ENCODE data around the gene TMPRSS5.
"Not testable (repeated sequence)": the region's sequence is repeated elsewhere in the genome, so short reads cannot be mapped to it uniquely, and the experiment has no call there.

Gene TMPRSS5

DNA sequence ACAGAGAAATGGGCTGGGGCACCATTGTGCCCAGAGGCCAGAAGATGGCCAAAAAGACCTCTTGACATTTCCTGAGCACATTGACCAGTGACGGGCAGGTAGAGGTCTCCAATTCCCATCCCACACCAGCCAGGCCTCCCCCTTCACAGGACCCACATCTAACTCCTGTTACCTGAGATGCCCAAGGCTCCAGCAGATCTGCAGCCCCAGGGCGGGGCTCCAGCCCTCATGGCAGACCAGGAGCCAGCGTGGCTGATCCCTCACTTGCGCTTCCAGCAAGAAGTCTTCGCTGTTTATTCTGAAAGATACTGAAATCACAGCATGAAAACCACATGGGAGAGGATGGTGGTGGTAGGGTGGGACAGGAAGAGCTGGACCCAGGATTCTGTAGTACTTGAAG is 9.0 kb downstream of the TMPRSS5 start:
- no peak for DNase-seq

DNA sequence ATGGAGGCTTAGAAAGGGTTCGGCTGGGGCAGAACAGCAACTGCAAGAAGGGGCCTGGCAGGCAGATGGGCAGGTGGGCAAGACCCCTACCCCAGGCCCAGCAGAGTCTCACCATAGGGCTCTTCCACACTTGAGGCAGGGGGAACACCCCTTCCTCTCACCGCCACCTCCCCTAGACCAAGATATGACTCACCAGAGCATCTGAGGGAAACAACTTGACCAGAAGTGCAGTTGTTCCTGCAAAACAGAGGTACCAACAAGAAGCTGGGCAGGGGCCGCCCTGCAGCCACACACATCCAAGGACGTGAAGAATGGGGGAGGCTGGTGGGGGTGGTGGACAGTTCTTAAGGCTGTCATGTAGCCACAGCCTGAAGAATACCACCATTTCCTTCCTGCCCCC is 10.9 kb downstream of the TMPRSS5 start:
- DNase-seq, result no peak

DNA sequence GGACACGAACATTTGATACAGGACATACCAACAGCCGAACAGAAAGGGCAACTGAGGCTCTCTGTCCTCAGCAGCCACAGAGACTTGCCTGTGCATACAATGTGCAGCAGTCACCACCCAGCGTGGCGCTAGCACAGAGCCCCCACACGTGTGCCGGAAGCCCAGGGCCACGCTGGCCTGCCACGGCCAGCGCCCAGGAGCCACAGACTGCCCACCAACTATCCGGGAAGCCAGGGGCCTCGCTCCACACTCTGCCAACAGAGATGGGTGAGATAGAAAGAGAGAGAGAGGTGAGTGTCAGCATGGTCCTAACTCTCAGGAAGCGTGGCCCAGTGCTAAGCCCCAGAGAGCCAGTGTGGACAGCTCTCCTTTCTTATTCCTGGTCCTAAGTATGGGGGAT is 11.7 kb downstream of the TMPRSS5 start:
- no peak for DNase-seq

DNA sequence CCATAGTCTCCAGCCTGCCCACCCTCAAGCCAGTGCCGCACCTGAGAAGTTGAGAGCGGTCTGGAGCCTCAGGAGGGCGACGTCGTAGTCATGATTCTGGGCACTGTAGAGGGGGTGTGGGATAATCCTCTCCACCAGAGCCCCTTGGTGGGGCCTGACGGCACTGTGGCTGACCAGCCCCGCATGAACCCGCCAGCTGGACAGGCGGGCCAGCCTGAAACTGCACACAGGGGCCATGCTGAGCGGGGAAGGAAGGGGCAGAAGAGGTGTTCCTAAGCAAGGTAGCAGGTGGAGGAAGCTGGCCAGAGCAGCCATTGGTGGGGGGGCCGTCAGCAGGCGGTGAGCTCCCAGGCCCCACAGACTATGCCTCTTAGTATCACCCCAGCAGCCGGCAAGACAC is 13.1 kb downstream of the TMPRSS5 start:
- DNase-seq, result no peak

DNA sequence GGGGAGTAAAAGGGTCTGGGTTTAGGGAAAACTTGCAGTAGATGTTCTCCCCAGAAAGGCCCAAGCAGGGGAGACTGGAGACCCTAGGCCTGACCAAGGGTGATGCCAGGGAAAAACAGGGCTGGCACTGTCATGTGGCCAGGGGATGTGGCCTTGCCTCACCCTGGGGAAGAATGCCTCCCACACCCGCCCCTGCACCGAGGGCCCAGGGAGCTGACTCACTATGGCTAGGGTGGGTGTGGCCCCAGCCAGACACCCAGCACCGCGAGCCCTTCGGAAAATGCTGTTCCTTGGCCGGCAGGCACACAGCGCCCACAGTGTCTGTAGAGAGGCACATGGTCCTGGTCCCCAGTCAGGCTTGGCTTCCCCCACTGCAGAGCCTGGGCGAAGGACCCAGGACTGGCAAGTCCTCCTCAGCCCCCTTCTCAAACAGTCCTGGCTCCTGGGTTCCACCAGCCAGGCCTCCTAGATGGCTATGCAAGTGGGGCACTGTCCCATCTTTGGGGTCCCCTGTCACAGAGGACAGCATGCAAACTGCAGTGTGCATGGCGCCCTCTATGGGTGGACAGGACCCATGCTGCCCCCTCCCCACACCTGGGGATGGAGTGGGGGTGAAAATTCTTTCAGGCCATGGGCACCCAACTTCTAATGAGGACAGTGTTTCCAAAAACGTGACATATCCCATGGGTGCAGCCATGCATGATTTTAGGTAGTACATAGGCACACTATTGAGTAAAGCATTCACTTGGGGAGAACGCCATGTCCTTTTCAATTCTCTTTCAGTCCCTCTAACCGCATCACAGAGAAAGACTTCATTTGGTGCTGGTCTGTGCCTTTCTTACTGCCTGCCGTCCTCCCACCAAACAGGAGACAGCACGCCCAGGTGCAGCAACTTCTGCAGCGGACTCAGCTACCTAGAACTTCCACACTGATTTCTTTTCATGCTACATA is 15.2 kb downstream of the TMPRSS5 start:
- no peak for DNase-seq

DNA sequence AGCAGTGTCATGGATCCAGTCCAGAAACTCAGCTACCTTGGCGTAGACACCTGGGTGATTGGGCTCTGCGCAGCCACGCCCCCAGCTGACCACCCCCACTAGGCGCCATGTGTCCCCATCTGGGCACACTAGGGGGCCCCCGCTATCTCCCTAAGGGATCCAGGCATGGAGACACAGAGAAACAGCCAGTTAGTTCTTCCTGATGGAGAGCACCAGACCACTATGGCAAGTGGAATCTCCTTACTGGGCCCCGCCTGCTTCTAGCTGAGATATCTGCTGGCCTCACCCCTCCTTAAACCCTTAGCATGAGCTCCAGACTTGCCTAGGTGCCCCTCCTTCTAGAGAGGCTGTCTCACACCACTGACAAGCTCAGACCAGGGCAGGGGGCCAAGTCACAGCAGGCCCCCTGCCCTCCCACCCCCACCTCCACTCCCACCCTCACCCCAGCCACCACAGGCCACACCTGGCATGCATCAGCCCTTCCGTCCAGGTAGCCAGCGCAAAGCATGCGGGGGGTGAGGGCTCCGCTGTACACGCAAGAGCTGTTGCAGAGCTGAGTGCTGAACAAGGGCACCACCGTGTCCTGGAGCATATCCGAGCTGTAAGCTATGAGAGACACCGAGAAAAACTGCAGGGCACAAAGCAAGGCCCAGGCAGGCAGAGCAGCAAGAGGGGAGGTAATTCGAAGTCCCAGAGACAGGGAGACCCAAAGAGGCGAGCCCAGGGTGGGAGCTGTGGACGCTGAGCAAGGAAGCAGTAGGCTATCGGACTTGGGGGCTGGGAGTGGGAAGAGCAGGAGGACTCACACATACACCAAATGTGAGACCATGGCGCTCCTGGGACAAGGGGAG is 16.1 kb downstream of the TMPRSS5 start:
- no peak for DNase-seq

DNA sequence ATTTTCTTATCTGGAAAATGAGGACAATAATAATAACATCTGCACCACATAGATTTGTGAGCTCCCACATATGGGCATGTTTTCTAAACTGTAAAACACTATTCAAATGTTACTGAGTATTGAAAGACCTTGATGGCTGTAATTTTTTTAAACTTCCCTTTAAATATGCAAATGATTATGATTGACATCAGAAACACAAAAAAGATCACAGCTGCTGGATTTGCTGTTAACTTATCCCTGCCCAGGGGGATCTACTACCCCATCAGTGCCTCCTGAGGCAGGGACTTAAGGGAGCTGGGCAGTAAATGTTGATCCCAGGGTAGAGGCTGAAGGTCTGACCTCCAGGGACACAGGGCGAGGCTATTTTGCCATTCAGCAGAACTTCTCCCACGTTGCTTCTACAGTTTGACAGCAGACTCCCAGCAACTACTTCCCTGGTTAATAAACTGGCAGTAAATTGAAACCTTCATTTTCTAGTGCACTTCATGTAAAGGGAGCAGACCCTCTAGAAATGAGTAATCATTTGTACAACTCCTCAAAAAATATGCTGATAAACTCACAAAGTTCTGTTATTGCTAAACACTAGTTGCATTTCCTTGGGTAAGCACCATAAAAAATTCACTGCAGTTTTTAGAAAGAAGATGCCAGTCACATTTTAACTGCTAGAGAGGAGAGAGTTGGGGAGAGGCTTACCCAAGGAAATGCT is 20.3 kb downstream of the TMPRSS5 start:
- no peak for DNase-seq

DNA sequence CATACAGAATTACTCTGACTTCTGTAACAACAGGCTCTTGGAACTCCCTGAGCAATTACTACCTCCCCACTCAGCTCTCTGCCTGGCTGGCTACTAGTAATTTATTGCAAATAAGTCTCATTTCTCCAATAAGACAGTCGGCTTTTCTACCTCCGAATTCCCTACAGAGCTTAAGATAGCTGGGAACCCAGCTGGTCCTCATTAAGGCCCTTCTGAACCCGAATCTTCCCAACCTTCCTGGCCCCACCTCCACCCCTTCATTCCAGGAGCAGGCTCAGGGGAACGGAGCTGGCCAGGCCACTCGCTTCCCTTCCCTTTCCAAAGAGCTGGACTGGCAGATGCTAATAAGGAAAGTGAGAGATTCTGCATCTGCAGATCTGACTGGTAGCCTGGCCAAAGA is 21.6 kb downstream of the TMPRSS5 start:
- no peak for DNase-seq

DNA sequence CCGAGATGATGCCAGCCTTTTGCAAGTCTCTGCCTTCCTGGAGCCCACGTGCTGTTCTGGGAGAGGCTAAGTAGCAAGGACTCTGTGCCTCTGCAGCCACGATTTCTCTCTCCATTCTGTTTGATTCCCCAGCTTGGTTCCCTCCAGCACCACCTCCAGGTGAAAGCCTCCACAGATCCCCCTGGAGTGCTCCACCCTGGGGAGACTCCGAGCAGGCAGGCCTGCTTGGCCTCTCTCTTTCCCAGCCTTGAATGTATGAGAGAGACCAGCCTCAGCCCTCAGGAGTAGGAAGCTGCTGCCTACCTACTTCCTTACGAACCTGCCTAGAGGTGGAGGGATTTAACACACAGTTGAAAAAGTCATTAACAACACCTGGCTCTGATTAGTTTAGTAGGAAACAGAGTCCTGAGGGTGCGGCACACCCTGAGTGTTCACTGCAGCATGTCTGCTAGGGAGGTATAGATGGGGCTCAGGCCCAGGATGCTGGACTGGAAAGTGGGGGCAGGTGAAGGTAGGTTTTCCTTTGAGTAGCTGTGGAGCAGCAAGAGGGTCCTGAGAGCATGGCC is 22.5 kb downstream of the TMPRSS5 start:
- no peak for DNase-seq

DNA sequence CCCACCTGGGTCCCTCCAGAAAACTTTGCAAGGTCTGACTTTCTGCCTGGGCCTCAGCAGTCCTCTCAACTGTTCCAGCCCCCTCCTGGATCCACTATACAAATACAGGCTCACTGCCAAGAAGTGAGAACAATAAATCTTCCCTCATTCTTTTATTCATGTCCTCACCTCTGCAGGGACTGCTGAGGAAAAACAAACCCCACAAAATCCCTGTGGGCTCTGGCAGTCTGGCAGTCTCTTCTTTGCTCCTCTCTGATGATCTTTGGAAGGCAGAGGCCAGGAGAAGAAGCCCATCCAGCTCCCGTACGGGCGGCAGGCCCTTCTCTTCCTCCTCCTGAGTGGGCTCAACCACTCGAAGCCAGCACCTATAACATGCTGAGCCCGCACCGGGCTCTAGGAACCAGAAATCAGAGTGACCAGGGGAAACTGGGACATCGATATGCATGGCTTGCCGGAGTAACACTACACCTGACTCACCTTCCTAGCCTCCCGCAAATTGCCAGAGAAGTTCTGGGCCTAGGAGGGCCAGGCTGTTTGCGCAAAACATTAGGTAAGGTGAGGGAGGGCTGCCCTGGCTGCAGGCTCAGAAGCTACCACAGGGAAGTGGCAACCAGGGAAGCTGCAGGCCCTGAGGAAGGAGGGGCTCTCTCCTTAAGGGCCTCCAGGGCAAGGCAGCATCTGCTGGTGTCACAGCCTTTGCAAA is 24.2 kb downstream of the TMPRSS5 start:
- no peak for DNase-seq

DNA sequence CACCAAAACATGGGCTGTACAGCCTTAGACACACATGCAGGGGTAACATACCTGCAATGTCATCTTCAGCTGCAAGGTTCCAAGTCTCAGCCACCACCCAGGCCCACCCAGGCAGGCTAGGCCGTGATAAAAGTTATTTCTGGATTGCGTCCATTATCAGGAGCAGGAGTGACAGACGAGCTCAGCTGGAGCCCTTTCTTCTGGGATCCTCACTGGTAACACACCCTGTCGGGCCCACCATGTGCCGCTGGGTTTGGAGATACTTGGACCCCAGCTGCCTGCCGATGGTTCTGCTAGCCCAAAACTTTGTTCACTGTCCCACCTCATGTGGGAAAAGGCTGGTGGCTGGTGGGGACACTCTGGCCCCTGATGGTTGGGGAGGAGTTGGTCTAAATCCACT is 24.8 kb downstream of the TMPRSS5 start:
- no peak for DNase-seq

DNA sequence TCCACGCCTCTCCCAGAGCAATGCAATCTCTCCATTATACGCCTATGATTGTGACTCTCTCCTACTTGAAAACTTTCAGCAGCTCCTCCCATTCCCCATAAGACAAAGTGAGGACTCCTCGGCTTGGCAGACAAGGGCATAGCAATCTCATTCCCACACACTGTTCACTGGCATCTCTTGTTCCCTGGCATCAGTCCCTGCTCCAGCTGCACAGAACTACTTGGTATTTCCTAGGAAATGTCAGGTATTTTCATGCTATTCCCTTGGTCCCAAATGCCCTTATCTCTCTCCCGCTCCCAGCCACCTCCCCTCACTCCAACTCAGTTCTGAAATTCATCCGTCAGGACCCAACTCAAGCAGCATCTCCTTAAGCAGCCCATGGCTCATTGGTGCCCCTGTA is 28.4 kb downstream of the TMPRSS5 start:
- no peak for DNase-seq

DNA sequence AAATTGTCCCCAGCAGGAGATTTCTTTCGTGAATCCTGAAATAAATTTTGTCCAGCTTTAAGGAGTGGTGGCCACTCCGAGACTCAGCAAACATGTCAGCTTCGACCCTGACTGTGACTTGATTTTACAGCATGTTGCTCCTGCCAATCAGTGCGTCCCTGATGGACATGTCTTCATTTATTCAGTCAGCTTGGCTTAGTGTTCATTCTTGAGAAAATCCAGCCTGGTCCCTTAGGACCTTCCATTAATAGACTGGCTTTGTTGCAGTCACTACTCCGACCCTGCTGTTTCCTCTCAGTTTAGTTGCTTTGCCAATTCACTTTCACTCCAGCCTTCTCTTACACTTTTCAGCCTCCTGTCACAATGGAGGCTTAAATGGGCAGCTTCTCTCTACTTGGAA is 30.5 kb downstream of the TMPRSS5 start:
- DNase-seq, result no peak

DNA sequence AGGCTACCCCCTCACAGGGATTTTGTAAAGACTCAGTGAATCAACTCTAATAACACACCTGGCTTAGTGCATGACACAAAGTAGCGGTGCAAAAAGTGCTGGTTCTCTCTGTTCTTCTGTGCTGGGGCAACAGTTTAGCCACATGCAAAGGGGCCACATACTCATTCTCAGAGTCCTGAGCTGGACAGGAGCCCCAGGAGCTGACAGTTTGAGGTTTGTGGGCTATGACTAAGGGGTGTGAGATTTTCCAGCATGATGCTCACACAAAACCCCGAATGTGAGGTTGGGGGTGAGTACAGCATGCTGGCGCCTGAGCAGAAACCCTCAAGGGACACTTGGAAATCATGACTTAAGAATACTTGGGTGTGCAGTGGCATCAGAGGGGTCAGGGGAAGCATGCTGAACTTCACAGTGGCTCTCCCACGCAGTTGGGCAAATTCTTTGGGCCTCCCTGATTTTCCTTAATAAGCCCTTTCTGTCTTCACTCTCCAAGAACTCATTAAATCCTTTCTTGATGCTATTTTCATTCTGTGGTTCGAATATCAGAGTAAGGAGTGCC is 31.0 kb downstream of the TMPRSS5 start:
- no peak for DNase-seq

DNA sequence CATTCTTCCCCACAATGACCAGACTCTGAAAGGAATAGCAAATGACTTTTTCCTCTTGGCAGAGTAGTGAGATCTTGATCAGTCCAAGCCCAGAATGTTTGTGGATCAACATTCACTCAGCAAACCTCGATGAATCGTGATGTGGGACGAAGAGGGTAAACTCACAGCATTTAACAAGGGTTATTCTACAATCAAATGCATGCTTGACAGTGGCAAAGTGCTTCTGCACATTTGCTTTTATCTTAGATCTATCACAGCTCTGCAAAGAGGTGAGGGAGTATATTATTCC is 31.8 kb downstream of the TMPRSS5 start:
- no peak for DNase-seq

DNA sequence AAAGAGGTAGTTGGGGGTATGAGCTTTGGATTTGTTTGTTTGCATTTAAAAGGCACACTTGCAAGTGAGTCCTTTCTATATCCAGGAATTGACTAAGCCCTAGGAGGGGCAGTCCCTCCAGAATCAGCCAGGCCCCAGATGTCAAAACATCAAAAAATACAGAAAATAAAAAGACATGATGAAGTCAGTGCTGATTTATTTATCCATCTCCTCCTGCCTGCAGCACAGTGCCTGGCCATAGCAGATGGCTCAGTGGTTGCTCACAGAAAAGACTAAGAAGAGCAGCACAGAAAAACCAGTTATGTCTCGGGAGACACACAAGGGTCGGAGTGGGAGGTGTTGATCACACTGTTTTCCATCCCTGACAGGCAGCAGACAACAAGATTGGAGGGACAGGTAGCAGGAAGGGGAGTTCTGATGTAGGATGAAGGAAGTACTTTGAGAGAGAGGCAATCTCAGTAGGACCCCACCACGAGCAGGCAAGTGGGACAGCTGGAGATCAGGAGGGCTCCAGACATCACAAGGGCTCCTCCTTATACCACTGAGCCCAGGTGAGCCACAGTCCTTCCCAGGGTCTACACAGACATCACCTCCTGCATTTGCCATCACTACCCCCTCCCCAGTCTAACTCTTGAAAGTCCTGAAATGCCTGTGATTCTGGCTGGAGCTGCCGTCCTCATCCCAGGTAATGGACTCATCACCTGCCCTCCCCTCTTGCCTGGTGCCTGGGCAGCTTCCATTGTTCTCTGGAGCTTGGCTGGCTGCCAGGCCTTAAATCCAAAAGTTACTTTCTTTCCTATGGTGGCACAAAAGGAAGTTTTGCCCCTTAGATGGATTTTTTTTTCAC is 32.3 kb downstream of the TMPRSS5 start:
- DNase-seq, result no peak

DNA sequence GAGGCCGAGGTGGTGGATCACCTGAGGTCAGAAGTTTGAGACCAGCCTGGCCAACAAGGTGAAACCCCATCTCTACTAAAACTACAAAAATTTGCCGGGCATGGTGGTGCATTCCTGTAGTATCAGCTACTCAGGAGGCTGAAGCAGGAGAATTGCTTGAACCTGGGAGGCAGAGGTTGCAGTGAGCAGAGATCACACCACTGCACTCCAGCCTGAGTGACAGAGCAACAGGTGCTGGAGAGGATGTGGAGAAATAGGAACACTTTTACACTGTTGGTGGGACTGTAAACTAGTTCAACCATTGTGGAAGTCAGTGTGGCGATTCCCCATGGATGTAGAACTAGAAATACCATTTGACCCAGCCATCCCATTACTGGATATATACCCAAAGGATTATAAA is 34.2 kb downstream of the TMPRSS5 start:
- DNase-seq, result not testable (repeated sequence)

DNA sequence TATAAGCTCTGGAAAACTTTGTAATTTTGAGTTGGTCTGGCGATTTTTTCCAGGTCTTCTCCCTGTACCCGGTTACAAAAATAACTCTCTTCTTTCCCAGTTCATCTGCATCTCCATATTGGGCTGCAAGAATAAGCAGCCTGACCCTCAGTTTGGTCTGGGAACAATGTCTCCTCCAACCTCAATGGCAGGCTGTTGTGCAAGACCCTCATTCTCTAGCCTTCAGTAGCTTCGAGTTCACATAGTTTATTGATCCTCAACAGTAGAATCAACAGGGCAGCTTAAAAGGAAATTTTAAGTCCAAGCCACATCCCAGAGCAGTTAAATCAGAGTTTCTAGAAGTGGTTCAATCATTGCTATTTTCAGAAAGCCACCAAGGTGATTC is 35.3 kb downstream of the TMPRSS5 start:
- no peak for DNase-seq

DNA sequence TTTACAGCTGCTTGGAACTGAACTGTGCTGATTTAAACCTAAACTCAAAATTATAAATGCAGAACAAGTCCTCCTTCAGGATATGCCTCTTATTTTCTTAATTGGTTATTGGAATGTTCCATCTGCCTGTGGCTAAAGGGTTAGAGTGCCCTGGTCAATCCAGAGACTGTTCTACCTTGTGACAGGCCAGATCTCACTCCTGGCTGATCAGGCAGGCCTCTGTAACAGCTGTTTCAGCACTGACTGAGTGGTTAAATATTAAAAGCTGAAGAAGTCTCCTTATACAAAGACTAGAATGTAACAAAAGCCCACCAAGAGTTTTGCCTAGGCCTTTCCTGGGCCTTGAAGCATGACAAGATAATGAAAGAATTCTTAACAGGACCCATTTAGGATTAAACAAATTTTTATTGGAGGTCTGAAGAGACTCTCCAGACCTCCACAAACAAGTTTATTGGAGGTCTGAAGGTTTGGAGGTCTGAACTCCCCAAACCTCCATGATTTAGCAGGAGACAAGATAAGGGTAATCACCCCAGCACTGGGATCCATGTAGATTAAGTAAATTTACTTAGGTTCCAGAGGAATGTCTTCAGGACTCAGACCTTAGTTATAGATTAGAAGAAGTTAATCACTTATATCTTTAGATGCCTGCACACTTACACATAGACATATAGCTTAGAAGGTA is 35.8 kb downstream of the TMPRSS5 start:
- DNase-seq, result no peak

DNA sequence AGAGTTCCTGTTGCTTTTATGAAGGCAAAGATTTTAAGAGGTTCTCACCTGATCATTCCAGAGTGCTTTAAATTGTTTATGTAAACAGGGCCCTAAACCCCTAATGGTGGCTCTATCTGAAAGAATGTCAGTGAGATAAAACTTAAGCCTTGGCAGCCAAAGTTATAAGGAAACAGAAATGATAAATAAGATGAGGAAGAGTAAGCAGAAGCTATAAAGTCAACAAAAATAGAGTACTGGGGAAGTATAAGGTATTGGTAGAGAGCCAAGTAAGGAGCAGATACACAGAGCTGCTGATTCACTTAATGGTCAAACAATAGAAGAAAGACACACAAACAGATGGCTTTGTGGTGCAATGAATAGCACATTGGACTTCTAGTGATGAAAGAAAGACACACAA is 37.9 kb downstream of the TMPRSS5 start:
- no peak for DNase-seq

DNA sequence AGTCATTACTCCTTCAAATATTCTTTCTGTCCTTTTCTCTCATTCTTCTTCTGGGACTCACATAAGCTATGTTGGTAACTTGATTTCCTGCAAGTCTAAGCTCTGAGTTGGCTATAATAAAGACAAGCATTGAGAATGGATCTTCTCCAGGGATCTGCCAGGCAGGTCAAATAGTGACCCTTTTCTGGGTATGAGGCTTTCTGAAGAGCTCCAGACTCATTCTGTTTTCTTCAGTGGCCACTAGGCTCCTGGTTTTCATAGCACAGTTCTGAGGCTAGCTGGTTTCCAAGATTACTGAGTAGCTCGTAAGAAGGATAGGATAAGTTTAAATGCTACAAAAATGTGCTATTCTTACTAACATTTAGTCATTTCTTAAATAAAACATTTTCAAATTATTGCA is 38.3 kb downstream of the TMPRSS5 start:
- no peak for DNase-seq
